ENCODE measurements around the gene MAP3K3.

MAP3K3 gene

GRCh38 chr17:63610854-63611253 lies 11.4 kb upstream of the MAP3K3 start:
- no peak for DNase-seq (ENCODE audit: extremely low read depth, insufficient read length)
- no peak overlapping the region for H3K4me3 ChIP-seq (replicated peaks; ENCODE audit: low read depth, low read length)
- H3K36me3 ChIP-seq (ENCODE audit: control insufficient read depth, insufficient read depth, low read length): peaks cover 12% of the 10 kb centered on the region
- H3K27me3 ChIP-seq (replicated peaks; ENCODE audit: control insufficient read depth, insufficient read depth, low read length): no peaks in the 10 kb centered on the region
- TF ChIP-seq CTCF (IDR thresholded peaks at IDR 0.05; ENCODE audit: insufficient read depth, low read length, poor library complexity, severe bottlenecking): no peak

GRCh38 chr17:63611354-63611753 lies 10.9 kb upstream of the MAP3K3 start:
- Histone ChIP-seq H3K36me3 (ENCODE audit: control insufficient read depth, insufficient read depth, low read length) (peaks cover 12% of the 10 kb centered on the region), H3K4me3 (replicated peaks; ENCODE audit: low read depth, low read length) (no peak overlapping the region), H3K27me3 (replicated peaks; ENCODE audit: control insufficient read depth, insufficient read depth, low read length) (no peaks in the 10 kb centered on the region)
- TF ChIP-seq CTCF (IDR thresholded peaks at IDR 0.05; ENCODE audit: insufficient read depth, low read length, poor library complexity, severe bottlenecking): no peak
- DNase-seq (ENCODE audit: extremely low read depth, insufficient read length): no peak

- Histone ChIP-seq H3K27me3 (replicated peaks; ENCODE audit: control insufficient read depth, insufficient read depth, low read length) (no peaks in the 10 kb centered on the region), H3K4me3 (replicated peaks; ENCODE audit: low read depth, low read length) (no peak overlapping the region), H3K36me3 (ENCODE audit: control insufficient read depth, insufficient read depth, low read length) (peaks cover 2% of the 10 kb centered on the region)
- no peak for TF ChIP-seq CTCF (IDR thresholded peaks at IDR 0.05; ENCODE audit: insufficient read depth, low read length, poor library complexity, severe bottlenecking)
- no peak for DNase-seq (ENCODE audit: extremely low read depth, insufficient read length)
These were observed 8.6 kb upstream of the MAP3K3 start for GRCh38 chr17:63613663-63614062.

GRCh38 chr17:63621229-63621683 lies 961 bp upstream of the MAP3K3 start:
- Histone ChIP-seq H3K36me3 (ENCODE audit: control insufficient read depth, insufficient read depth, low read length) (no peaks in the 10 kb centered on the region), H3K4me3 (replicated peaks; ENCODE audit: low read depth, low read length) (peak overlapping the region; percentile 78), H3K27me3 (replicated peaks; ENCODE audit: control insufficient read depth, insufficient read depth, low read length) (no peaks in the 10 kb centered on the region)
- TF ChIP-seq CTCF (IDR thresholded peaks at IDR 0.05; ENCODE audit: insufficient read depth, low read length, poor library complexity, severe bottlenecking): no peak
- no peak for DNase-seq (ENCODE audit: extremely low read depth, insufficient read length)

- H3K36me3 ChIP-seq (ENCODE audit: control insufficient read depth, insufficient read depth, low read length): no peaks in the 10 kb centered on the region
- no peaks in the 10 kb centered on the region for H3K27me3 ChIP-seq (replicated peaks; ENCODE audit: control insufficient read depth, insufficient read depth, low read length)
- peak; percentile 64 for DNase-seq (ENCODE audit: extremely low read depth, insufficient read length)
- peak overlapping the region; percentile 85 for H3K4me3 ChIP-seq (replicated peaks; ENCODE audit: low read depth, low read length)
- TF ChIP-seq CTCF (IDR thresholded peaks at IDR 0.05; ENCODE audit: insufficient read depth, low read length, poor library complexity, severe bottlenecking): no peak
These were observed 565 bp downstream of the MAP3K3 start for GRCh38 chr17:63622574-63623390.
